Activated CD4-positive, alpha-beta T cell treated with anti-CD3 and anti-CD28 coated beads for 4 hours (primary cell): ENCODE measurements around the gene SLC49A4.

ENCODE experiments used
- DNase-seq, 2 donors: peaks; one replicate each; pipeline ENCODE4 v3.0.0-alpha.2; 2020

The SLC49A4 gene

GRCh38 chr3:122930063-122930997 lies 135.5 kb downstream of the SLC49A4 start:
- DNase-seq: no peak
